Endodermal cell (in vitro differentiated cells): ENCODE measurements around the gene CXXC5. TPM values are rescaled to one million over a fixed set of nuclear protein-coding genes. Genes with fewer than 3 reads are reported as not detected.
"Not testable (repeated sequence)": the region's sequence is repeated elsewhere in the genome, so short reads cannot be mapped to it uniquely, and the experiment has no call there.

Source experiments
- DNase-seq: peaks from one replicate; pipeline ENCODE4 v3.0.0-alpha.2; 2017
- H3K27ac ChIP-seq: 2 replicates; pipeline ENCODE4 v1.5.1; 2013; ENCODE audit warnings: mild to moderate bottlenecking, low read depth, low read length, moderate library complexity
- H3K27me3 ChIP-seq: 2 replicates; pipeline ENCODE4 v1.6.1; 2013; ENCODE audit warnings: mild to moderate bottlenecking, low read length, moderate library complexity; ENCODE audit not compliant: insufficient read depth, control insufficient read depth, poor library complexity, severe bottlenecking
- H3K36me3 ChIP-seq: 2 replicates; pipeline ENCODE4 v1.7.0; 2013; ENCODE audit warnings: mild to moderate bottlenecking, low read length, moderate library complexity; ENCODE audit not compliant: control insufficient read depth, insufficient read depth
- H3K4me1 ChIP-seq: one replicate; pipeline ENCODE4 v1.7.0; 2013; ENCODE audit warnings: low read length; ENCODE audit not compliant: control insufficient read depth, insufficient read depth
- H3K4me3 ChIP-seq: 2 replicates; pipeline ENCODE4 v1.5.1; 2013; ENCODE audit warnings: mild to moderate bottlenecking, low read length, moderate library complexity
- H3K9ac ChIP-seq: 2 replicates; pipeline ENCODE4 v1.6.1; 2013; ENCODE audit warnings: mild to moderate bottlenecking, low read length, moderate library complexity; ENCODE audit not compliant: poor library complexity, severe bottlenecking; ENCODE audit errors: extremely low read depth
- H3K9me3 ChIP-seq: 2 replicates; pipeline ENCODE4 v1.6.1; 2013; ENCODE audit warnings: mild to moderate bottlenecking, low read length, moderate library complexity; ENCODE audit not compliant: control insufficient read depth
- H3K27ac Mint-ChIP-seq: 2 replicates; pipeline ENCODE4 v1.8.0; 2020; ENCODE audit warnings: mixed read lengths
- H3K27me3 Mint-ChIP-seq: 2 replicates; pipeline ENCODE4 v1.8.0; 2021; ENCODE audit warnings: mild to moderate bottlenecking, mixed read lengths; ENCODE audit not compliant: insufficient read depth
- H3K36me3 Mint-ChIP-seq: 2 replicates; pipeline ENCODE4 v1.8.0; 2020; ENCODE audit warnings: low read depth, mixed read lengths
- H3K4me1 Mint-ChIP-seq: 2 replicates; pipeline ENCODE4 v1.8.0; 2020; ENCODE audit warnings: mixed read lengths
- H3K4me3 Mint-ChIP-seq: 2 replicates; pipeline ENCODE4 v1.8.0; 2020; ENCODE audit warnings: mild to moderate bottlenecking, moderate library complexity, mixed read lengths
- H3K9me3 Mint-ChIP-seq: 2 replicates; pipeline ENCODE4 v1.8.0; 2020; ENCODE audit warnings: mild to moderate bottlenecking, mixed read lengths
- CTCF ChIP-seq: fragments of 200-600 bp; sonication (generic); conservative IDR thresholded peaks from 2 replicates; pipeline ENCODE4 v1.5.0; 2021; ENCODE audit warnings: antibody characterized with exemption, mild to moderate bottlenecking
- WGBS, 2 experiments: methylation state at CpG; one replicate each; pipeline versions ENCODE4 v1.1.5 to v1.1.7; 2013; ENCODE audit warnings: missing lambda C conversion rate in 2 of 2, mixed read lengths in 1 of 2; ENCODE audit not compliant: insufficient coverage in 1 of 2, insufficient read length in 1 of 2; 5-methylcytosine and 5-hydroxymethylcytosine counted together
- total RNA-seq, 2 donors: library from RNA; stranded (reverse); fragmentation: NEBNext Ultra II Directional in 1 of 2; extraction: Animal tissue kit (Norgen Biotek cat#: 25700) in 1 of 2; gene quantifications; 2 replicates in 1 of 2; 3 replicates in 1 of 2; pipeline ENCODE4 v1.2.1, GENCODE V29; 2021

Gene CXXC5
- total RNA-seq, 2 donors from 2014 or later: 50.5 to 67.9 TPM

GRCh38 chr5:139717221-139717620, 69.1 kb downstream of the CXXC5 start:
- 92 to 94% methylated on average over 7 to 8 of the region's 8 CpGs for WGBS, 2 experiments
- Histone ChIP-seq H3K9me3 (peaks cover 10% of the 10 kb centered on the region), H3K36me3 (no peaks in the 10 kb centered on the region), H3K27ac (no peak overlapping the region), H3K4me3 (no peak overlapping the region), H3K9ac (no peak overlapping the region), H3K27me3 (peaks cover 7% of the 10 kb centered on the region), H3K4me1 (no peaks in the 10 kb centered on the region)
- Mint-ChIP-seq H3K9me3 (peaks cover 40% of the 10 kb centered on the region), H3K4me1 (peaks cover 7% of the 10 kb centered on the region), H3K36me3 (peaks cover 32% of the 10 kb centered on the region), H3K27ac (no peak overlapping the region), H3K4me3 (no peak overlapping the region), H3K27me3 (peaks cover 10% of the 10 kb centered on the region)
- no peak for TF ChIP-seq CTCF
- no peak for DNase-seq

GRCh38 chr5:139718403-139718802, 70.3 kb downstream of the CXXC5 start:
- DNase-seq, H3K4me1 ChIP-seq, H3K4me3 Mint-ChIP-seq, H3K27ac Mint-ChIP-seq, H3K27me3 Mint-ChIP-seq, H3K27me3 ChIP-seq, H3K4me1 Mint-ChIP-seq, H3K9me3 ChIP-seq, H3K4me3 ChIP-seq, H3K9ac ChIP-seq, H3K36me3 ChIP-seq, H3K27ac ChIP-seq: not testable (repeated sequence)
- peaks cover 40% of the 10 kb centered on the region for H3K9me3 Mint-ChIP-seq
- WGBS, 2 experiments: 90 to 92% methylated on average over 2 of the region's 2 CpGs
- H3K36me3 Mint-ChIP-seq: peaks cover 32% of the 10 kb centered on the region

GRCh38 chr5:139719970-139720369, 71.8 kb downstream of the CXXC5 start:
- not testable (repeated sequence) for H3K4me3 ChIP-seq, DNase-seq, H3K27me3 Mint-ChIP-seq, H3K27ac Mint-ChIP-seq, H3K9me3 ChIP-seq, H3K4me1 ChIP-seq, H3K9ac ChIP-seq, H3K27me3 ChIP-seq, H3K4me3 Mint-ChIP-seq, H3K27ac ChIP-seq, H3K4me1 Mint-ChIP-seq, H3K36me3 ChIP-seq
- peaks cover 37% of the 10 kb centered on the region for H3K36me3 Mint-ChIP-seq
- WGBS, 2 experiments: 92 to 94% methylated on average over 3 of the region's 3 CpGs
- H3K9me3 Mint-ChIP-seq: peaks cover 40% of the 10 kb centered on the region

GRCh38 chr5:139723986-139724587, 75.9 kb downstream of the CXXC5 start:
- TF ChIP-seq CTCF: no peak
- no peaks in the 10 kb centered on the region for H3K4me1 Mint-ChIP-seq
- Histone ChIP-seq H3K4me3 (no peak overlapping the region), H3K9ac (no peak overlapping the region), H3K4me1 (no peaks in the 10 kb centered on the region), H3K36me3 (no peaks in the 10 kb centered on the region), H3K27ac (no peak overlapping the region), H3K9me3 (no peaks in the 10 kb centered on the region), H3K27me3 (no peaks in the 10 kb centered on the region)
- H3K27me3 Mint-ChIP-seq: no peaks in the 10 kb centered on the region
- 91 to 100% methylated on average over 4 of the region's 4 CpGs for WGBS, 2 experiments
- H3K27ac Mint-ChIP-seq: no peak overlapping the region
- peaks cover 26% of the 10 kb centered on the region for H3K36me3 Mint-ChIP-seq
- peaks cover 23% of the 10 kb centered on the region for H3K9me3 Mint-ChIP-seq
- H3K4me3 Mint-ChIP-seq: no peak overlapping the region
- DNase-seq: no peak
